ENCODE results near the gene CCDC178.
A peak's percentile ranks its signal among the peaks of the same experiment; 100 is the strongest.

Gene CCDC178

DNA sequence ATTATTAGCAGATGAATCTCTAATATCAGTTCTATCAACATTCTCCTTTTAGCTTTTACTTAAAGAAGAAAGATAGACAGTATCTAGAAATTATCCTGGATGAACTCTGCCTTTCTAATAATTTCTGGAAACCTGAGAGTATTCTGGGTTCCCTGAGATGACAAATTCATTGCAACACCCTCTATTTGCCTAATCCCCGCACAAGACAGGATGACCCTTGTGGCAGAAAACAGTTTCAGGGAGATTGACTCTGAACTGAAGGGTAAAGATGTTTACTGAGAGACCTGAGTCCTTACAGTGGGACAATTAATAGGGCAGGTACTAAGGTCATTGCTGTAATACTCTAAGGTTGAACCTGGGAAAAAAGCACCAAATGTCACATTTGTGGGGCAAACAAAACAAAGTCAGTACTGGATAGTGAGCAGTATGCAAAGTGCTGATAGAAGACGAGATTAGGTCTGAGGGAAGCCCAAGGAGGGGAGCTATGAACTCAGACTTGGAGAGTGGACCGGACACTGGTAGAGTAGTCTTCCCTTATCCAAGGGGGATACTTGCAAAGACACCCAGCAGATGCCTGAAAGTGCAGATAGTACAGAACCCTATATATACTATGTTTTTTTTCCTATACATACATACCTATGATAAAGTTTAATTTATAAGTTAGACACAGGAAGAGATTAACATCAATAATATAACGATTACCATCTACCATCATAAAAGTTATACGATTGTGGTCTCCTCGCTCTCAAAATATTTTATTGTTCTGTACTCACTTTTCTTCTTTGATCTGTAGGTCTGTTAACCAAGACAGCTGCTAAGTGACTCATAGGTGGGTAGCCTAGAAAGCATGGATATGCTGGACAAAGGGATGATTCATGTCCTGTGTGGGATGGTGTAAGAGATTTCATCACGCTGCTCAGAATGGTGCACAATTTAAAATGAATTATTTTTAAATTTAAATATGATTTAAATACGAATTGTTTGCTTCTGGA, 519.4 kb downstream of the CCDC178 start:
- TF ChIP-seq TAF1 (IDR thresholded peaks at IDR 0.05; ENCODE audit: borderline replicate concordance, low read depth, low read length) (no peak), POLR2A (IDR thresholded peaks at IDR 0.05; ENCODE audit: low read depth, low read length) (no peak), POLR2AphosphoS5 (IDR thresholded peaks at IDR 0.05; ENCODE audit: low read depth, low read length) (no peak)
- DNase-seq (ENCODE audit: insufficient read length) (no peak), FAIRE-seq (peak; percentile 5)

DNA sequence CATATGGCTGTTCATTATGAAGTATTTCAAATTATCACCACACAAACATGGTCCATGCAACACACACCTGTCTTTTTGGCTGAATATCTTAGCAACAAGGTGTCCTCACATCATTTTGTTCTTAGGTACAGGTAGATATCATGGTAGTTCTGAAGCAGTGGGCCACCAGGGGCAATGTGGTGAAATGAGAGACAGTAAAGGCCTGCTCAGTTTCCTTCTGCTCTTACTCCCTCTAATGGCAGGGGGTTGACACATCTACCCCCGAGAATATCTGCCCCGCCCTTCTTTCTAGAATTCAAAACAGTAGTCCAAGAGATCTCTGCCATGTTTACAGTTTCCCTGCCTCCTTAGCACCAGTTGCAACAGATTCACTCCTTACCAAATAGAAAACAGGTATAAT, 520.7 kb downstream of the CCDC178 start:
- peak; percentile 9 for DNase-seq (ENCODE audit: insufficient read length)
- TF ChIP-seq TAF1 (IDR thresholded peaks at IDR 0.05; ENCODE audit: borderline replicate concordance, low read depth, low read length) (no peak), POLR2A (IDR thresholded peaks at IDR 0.05; ENCODE audit: low read depth, low read length) (no peak), POLR2AphosphoS5 (IDR thresholded peaks at IDR 0.05; ENCODE audit: low read depth, low read length) (no peak)
- peak; percentile 24 for FAIRE-seq

DNA sequence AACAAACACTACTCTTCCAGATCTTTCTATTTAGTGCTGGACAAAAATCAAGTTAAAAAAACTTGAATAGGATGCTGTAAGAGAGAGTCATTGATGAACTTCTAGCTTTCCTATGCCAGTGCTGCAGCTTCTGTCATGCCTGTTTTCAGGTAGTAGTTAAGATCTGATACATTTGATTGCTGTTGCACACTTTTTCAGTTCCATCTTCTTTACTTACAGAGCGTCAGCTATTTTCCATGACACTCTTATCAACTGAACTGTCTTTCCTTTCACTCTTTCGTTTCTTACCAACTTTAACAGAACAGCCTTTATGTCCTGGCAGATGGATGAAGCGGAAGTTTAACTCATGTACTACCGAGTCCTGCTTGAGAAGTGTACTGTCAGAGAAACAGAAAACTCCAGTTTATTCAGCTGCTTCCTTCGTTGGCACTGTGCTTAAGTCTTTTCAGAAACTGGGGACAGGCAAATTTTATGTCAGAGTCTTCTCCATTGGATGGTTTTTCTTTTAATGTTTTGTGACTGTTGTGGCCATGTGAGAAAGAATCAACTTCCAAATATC, 521.8 kb downstream of the CCDC178 start:
- DNase-seq (ENCODE audit: insufficient read length), result no peak
- TF ChIP-seq POLR2A (IDR thresholded peaks at IDR 0.05; ENCODE audit: low read depth, low read length) (no peak), POLR2AphosphoS5 (IDR thresholded peaks at IDR 0.05; ENCODE audit: low read depth, low read length) (no peak), TAF1 (IDR thresholded peaks at IDR 0.05; ENCODE audit: borderline replicate concordance, low read depth, low read length) (no peak)
- FAIRE-seq, result peak; percentile 9

DNA sequence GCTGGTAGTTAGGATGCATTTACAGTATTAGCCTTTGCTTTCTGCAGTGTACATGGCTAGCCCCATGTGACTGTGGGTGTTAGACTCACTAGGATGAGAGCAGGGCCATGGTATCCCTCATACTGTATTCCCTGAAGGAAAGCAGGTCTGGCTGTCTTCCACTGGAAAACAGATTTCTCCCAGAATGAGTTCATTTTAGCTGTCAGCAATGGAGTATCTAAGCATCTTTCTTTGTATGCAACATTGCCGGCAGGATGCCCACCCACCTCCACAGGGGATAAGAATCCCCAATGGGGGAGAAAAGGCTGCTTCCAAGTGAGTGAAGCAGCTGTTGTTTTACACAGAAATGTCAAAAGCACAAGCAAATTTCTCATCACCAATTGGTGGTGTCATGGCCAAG, 525.0 kb downstream of the CCDC178 start:
- no peak for TF ChIP-seq POLR2A (IDR thresholded peaks at IDR 0.05; ENCODE audit: low read depth, low read length)
- TF ChIP-seq TAF1 (IDR thresholded peaks at IDR 0.05; ENCODE audit: borderline replicate concordance, low read depth, low read length), result no peak
- TF ChIP-seq POLR2AphosphoS5 (IDR thresholded peaks at IDR 0.05; ENCODE audit: low read depth, low read length), result no peak
- FAIRE-seq, result no peak
- no peak for DNase-seq (ENCODE audit: insufficient read length)

DNA sequence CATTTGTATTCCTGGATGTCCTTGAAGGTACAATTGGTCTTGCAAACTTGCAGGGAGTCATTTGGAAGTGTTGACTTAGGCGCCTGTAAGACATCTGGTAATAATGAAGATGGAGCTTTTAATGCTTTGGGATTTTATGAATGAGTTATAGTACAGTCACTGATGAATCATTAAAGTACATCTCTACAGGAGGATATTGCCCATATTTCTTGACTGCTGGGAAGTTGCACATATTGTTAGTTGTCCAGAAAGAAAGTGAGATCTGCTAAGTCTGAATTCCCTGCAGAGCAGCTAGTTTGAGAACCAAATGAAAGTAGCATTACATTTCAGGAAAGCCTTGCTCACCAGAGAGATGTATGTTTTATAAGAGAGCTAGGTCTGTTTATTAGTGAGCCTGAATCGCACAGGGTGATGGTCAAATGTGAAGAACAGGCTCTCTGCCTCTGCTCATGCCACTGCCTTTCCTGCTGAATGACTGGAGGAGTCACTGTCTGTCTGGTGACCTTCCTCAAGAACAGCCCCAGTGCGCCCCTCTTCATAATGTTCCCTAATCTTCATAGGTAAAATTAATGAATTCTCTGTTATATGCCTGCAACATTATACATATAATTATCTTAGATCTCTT, 528.7 kb downstream of the CCDC178 start:
- no peak for TF ChIP-seq POLR2A (IDR thresholded peaks at IDR 0.05; ENCODE audit: low read depth, low read length)
- TF ChIP-seq TAF1 (IDR thresholded peaks at IDR 0.05; ENCODE audit: borderline replicate concordance, low read depth, low read length), result no peak
- no peak for TF ChIP-seq POLR2AphosphoS5 (IDR thresholded peaks at IDR 0.05; ENCODE audit: low read depth, low read length)
- no peak for DNase-seq (ENCODE audit: insufficient read length)

DNA sequence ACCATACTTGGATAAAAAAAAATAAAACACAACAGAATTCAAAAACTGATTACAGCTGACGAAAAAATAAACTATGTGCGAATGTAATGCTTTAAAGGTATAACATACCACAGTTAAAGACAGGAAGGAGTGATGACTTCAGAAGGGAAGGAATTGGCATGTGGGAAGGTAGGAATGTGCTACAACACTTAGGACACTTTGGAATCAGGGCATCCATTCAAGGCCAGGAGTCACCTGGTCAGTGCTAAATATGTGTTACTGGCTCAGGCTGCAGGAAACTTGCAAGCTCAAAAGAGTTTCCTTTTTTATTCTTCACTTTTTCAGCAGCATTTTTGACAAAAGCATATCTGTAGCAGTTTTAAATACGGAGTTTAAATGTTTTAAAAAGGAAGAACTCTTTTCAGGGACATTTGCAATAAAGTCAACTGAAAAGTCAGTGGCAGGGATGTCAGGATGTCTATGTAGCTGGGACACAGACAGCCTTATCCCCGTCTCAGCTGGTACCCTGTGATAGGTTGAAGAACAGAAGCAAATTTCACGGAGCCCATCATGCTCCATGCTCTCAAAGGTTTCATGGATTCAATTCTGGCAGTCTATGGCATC, 529.7 kb downstream of the CCDC178 start:
- FAIRE-seq, result no peak
- no peak for DNase-seq (ENCODE audit: insufficient read length)
- TF ChIP-seq POLR2AphosphoS5 (IDR thresholded peaks at IDR 0.05; ENCODE audit: low read depth, low read length) (no peak), TAF1 (IDR thresholded peaks at IDR 0.05; ENCODE audit: borderline replicate concordance, low read depth, low read length) (no peak), POLR2A (IDR thresholded peaks at IDR 0.05; ENCODE audit: low read depth, low read length) (no peak)

More for the DNA sequence above, 528.7 kb downstream of the CCDC178 start:
- FAIRE-seq, result no peak

DNA sequence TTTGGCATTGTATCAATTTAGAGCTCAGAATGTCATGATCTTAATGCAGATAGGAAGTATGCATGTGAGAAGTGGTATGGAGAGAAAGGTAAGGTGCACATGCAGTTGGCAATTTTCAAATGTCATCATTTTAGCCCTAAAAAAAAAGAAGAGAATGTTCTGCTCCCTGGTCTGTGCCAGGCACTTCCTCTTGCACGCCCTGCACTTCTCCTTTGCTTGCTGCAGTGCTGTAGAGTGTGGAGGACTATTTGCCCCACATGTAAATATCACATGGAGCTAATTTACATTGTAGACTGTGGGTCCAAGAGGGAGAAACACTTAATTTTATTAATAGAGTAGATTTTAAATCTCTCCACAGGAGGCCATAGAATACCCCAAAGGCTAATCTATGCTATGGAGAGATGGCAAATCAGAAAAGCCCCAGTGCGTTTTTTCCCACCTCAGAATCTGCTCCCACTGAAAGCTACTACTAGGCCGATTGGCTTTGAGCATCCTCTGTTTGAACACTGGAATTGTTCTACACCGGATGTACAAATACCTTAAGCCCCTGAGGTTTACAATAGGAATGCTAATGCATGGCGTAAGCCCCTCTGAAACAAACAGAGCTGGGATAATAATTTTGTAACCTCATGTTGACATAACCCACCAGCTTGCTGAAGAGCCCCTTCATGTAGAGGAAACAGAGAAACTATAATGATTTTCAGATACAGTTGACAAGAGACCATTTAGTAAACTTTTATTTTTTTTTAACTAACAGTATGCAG, 530.5 kb downstream of the CCDC178 start:
- FAIRE-seq (no peak), DNase-seq (ENCODE audit: insufficient read length) (no peak)

DNA sequence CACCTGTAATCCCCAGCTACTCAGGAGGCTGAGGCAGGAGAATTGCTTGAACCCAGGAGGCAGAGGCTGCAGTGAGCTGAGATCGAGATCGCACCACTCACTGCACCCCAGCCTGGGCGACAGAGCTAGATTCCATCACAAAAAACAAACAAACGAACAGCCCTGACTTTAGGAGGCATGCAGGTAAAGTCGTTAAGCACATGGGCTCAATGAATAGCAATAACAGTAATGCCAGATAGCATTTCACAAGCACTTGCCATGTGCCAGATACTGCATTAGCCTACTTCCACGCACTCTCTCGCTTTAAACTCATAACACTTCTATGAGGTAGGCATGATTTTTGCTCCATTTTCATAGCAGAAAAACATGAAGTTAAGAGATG, 532.1 kb downstream of the CCDC178 start:
- TF ChIP-seq POLR2AphosphoS5 (IDR thresholded peaks at IDR 0.05; ENCODE audit: low read depth, low read length) (no peak), TAF1 (IDR thresholded peaks at IDR 0.05; ENCODE audit: borderline replicate concordance, low read depth, low read length) (no peak), POLR2A (IDR thresholded peaks at IDR 0.05; ENCODE audit: low read depth, low read length) (no peak)
- DNase-seq (ENCODE audit: insufficient read length), result no peak
- no peak for FAIRE-seq

More for the DNA sequence above, 530.5 kb downstream of the CCDC178 start:
- TF ChIP-seq POLR2AphosphoS5 (IDR thresholded peaks at IDR 0.05; ENCODE audit: low read depth, low read length) (no peak), POLR2A (IDR thresholded peaks at IDR 0.05; ENCODE audit: low read depth, low read length) (no peak), TAF1 (IDR thresholded peaks at IDR 0.05; ENCODE audit: borderline replicate concordance, low read depth, low read length) (no peak)

DNA sequence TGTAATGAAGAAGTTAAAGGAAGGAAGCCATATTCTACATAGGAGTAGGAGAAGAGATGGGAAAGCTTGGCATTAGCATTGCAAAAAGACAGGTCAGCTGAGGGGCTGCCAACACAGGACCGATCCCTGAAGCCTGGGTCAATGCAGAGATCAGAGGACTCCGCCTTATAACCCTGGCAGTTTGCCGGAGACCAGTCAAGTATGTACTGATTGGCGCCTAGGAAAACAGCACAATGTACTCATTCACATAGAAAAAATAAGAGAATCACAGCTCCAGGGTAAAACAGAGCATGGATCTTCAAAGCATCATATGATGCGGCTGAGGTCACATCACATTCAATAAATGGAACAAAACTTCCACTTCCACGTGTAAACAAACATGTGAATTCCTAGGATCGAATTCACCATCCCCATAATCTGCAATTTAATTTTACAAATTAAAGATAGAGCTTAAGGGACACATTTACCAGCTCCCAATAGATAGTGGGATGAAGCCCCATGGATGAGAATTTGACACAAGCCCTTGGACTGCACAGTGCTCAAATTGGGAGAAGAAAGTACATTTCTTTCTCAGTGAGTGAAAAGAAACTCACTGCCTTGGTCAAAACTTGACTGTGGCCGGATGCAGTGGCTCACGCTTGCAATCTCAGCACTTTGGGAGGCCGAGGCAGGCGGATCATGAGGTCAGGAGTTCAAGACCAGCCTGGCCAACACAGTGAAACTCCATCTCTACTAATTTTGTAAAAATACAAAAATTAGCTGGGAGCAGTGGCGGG, 532.7 kb downstream of the CCDC178 start:
- DNase-seq (ENCODE audit: insufficient read length) (no peak), FAIRE-seq (no peak)
- TF ChIP-seq POLR2AphosphoS5 (IDR thresholded peaks at IDR 0.05; ENCODE audit: low read depth, low read length) (no peak), TAF1 (IDR thresholded peaks at IDR 0.05; ENCODE audit: borderline replicate concordance, low read depth, low read length) (no peak), POLR2A (IDR thresholded peaks at IDR 0.05; ENCODE audit: low read depth, low read length) (no peak)

DNA sequence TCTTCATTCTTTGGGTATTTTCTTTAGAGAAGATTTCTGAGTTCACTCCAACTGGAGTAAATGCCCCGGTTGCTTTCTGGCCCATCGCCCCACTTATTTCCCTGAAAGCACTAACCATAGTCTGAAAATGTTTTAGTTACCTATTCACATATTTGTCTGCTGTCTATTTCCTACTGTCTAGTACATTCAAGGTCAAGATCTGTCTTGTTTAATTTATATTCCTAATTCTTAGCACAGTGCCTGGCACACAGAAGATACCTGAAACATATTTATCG, 533.3 kb downstream of the CCDC178 start:
- FAIRE-seq (no peak), DNase-seq (ENCODE audit: insufficient read length) (no peak)

More for the DNA sequence above, 533.3 kb downstream of the CCDC178 start:
- TF ChIP-seq POLR2AphosphoS5 (IDR thresholded peaks at IDR 0.05; ENCODE audit: low read depth, low read length) (no peak), POLR2A (IDR thresholded peaks at IDR 0.05; ENCODE audit: low read depth, low read length) (no peak), TAF1 (IDR thresholded peaks at IDR 0.05; ENCODE audit: borderline replicate concordance, low read depth, low read length) (no peak)
